K562 (cell line): ENCODE results near the gene SEMA5A. TPM values are rescaled to one million over a fixed set of nuclear protein-coding genes. Genes with fewer than 3 reads are reported as not detected.

Experiments used
- ATAC-seq: fragments of 200-7000 bp; cut with Tn5 transposase; 3 replicates; pipeline ENCODE4 v1.9.1; 2020; ENCODE audit warnings: moderate library complexity
- BruUV-seq: library from RNA; stranded (reverse); fragments of 400-500 nt; replicated peaks from 2 replicates; lab custom pipeline; 2021; lab: Mats Ljungman, UMichigan
- CTCF ChIA-PET: fragments of 300-600 bp; formaldehyde crosslinking; extraction: SDS; loops from one replicate; lab custom pipeline; 2021; ENCODE audit warnings: low intra/inter-chr PET ratio; lab: Yijun Ruan, JAX
- POLR2A ChIA-PET: fragments of 300-600, 350-650 bp; sonication (Branson Sonifier 250); formaldehyde crosslinking; extraction: SDS; loops from one replicate; lab custom pipeline; 2021; ENCODE audit warnings: antibody characterized with exemption, inconsistent platforms; lab: Yijun Ruan, JAX
- DNase-seq, 4 experiments: peaks; one replicate each; pipeline versions ENCODE4 v3.0.0 to v3.0.0-alpha.2; 2011 to 2018; ENCODE audit warnings: low spot score in 3 of 4, mixed read lengths in 3 of 4; ENCODE audit errors: extremely low read depth in 1 of 4
- FAIRE-seq: peaks from 2 replicates; lab custom pipeline; 2011; peaks lifted over from hg19 to GRCh38; lab: Jason Lieb, UNC
- H2AFZ ChIP-seq: 2 replicates; pipeline ENCODE4 v1.6.0; 2011; ENCODE audit warnings: low read depth, low read length, control low read depth, inconsistent platforms
- H3K27ac ChIP-seq: fragments of 200-600 bp; 3 replicates; pipeline ENCODE4 v1.8.0; 2011; ENCODE audit warnings: low read depth, mild to moderate bottlenecking, control low read depth, inconsistent platforms, low read length, moderate library complexity, mixed read lengths; ENCODE audit errors: extremely low read depth
- H3K27me3 ChIP-seq, 2 experiments: fragments of 300-600 bp in 1 of 2; 2 replicates in 1 of 2; 3 replicates in 1 of 2; pipeline versions ENCODE4 v1.6.0 to v1.8.0; 2011; ENCODE audit warnings: inconsistent platforms in 2 of 2, low read length in 2 of 2, mild to moderate bottlenecking in 1 of 2, mixed read lengths in 1 of 2, moderate library complexity in 1 of 2; ENCODE audit not compliant: control insufficient read depth in 2 of 2, insufficient read depth in 2 of 2
- H3K36me3 ChIP-seq: fragments of 300-600 bp; 3 replicates; pipeline ENCODE4 v1.8.0; 2011; ENCODE audit warnings: mild to moderate bottlenecking, low read length, inconsistent platforms; ENCODE audit not compliant: control insufficient read depth, insufficient read depth
- H3K4me1 ChIP-seq, 2 experiments: fragments of 200-600 bp in 1 of 2; replicated peaks in 1 of 2; 2 replicates in 1 of 2; 3 replicates in 1 of 2; pipeline versions ENCODE4 v1.5.1 to v1.8.0; 2011; ENCODE audit warnings: inconsistent platforms in 2 of 2, low read length in 2 of 2, mild to moderate bottlenecking in 1 of 2, mixed read lengths in 1 of 2, moderate library complexity in 1 of 2; ENCODE audit not compliant: control insufficient read depth in 2 of 2, insufficient read depth in 2 of 2
- H3K4me2 ChIP-seq: 2 replicates; pipeline ENCODE4 v1.6.1; 2011; ENCODE audit warnings: low read length, control low read depth, inconsistent platforms, mixed read lengths; ENCODE audit not compliant: insufficient read depth
- H3K4me3 ChIP-seq: fragments of 200-600 bp; sonication (generic), shearing (Covaris generic); 2 replicates; pipeline ENCODE4 v1.5.1; 2016; ENCODE audit warnings: control low read depth, inconsistent platforms
- H3K79me2 ChIP-seq: fragments of 200-600 bp; 3 replicates; pipeline ENCODE4 v1.8.0; 2011; ENCODE audit warnings: low read length, inconsistent platforms; ENCODE audit not compliant: control insufficient read depth, insufficient read depth
- H3K9ac ChIP-seq, 2 experiments: 2 replicates each; pipeline versions ENCODE4 v1.6.0 to v1.6.1; 2011; ENCODE audit warnings: low read depth in 2 of 2, low read length in 2 of 2, control low read depth in 1 of 2, inconsistent platforms in 1 of 2, mild to moderate bottlenecking in 1 of 2, mixed read lengths in 1 of 2; ENCODE audit not compliant: insufficient read depth in 1 of 2
- H3K9me1 ChIP-seq: one replicate; pipeline ENCODE4 v1.6.0; 2011; ENCODE audit warnings: inconsistent platforms, mild to moderate bottlenecking, low read length, moderate library complexity; ENCODE audit not compliant: control insufficient read depth, insufficient read depth
- H3K9me3 ChIP-seq: replicated peaks from 2 replicates; pipeline ENCODE4 v1.5.1; 2011; ENCODE audit warnings: low read depth, low read length, inconsistent platforms; ENCODE audit not compliant: control insufficient read depth, insufficient read depth
- H4K20me1 ChIP-seq: replicated peaks from 2 replicates; pipeline ENCODE4 v1.6.1; 2011; ENCODE audit warnings: low read length, inconsistent platforms, mixed read lengths; ENCODE audit not compliant: control insufficient read depth, insufficient read depth
- MTA1 ChIP-seq: fragments of 450-650 bp; IDR thresholded peaks from 2 replicates; pipeline ENCODE4 v1.6.1; 2017; ENCODE audit warnings: borderline replicate concordance
- NR2C1 ChIP-seq, 2 experiments: fragments of 450-650 bp; IDR thresholded peaks; 2 replicates each; pipeline ENCODE4 v1.6.1; 2017; ENCODE audit warnings: mild to moderate bottlenecking in 2 of 2, antibody characterized with exemption in 1 of 2, inconsistent platforms in 1 of 2, missing compliant biosample characterization in 1 of 2, missing genetic modification characterization in 1 of 2
- ZNF695 ChIP-seq: fragments of 450-650 bp; formaldehyde crosslinking; IDR thresholded peaks from 2 replicates; pipeline ENCODE4 v1.4.0; 2020; ENCODE audit warnings: mild to moderate bottlenecking, moderate library complexity
- WGBS: fragments of 100-300 bp; shearing (Covaris generic); methylation state at CpG from one replicate; pipeline ENCODE4 v1.1.6; 2016; ENCODE audit warnings: low coverage, mixed read lengths; ENCODE audit not compliant: insufficient coverage; ENCODE audit errors: missing lambda C conversion rate; 5-methylcytosine and 5-hydroxymethylcytosine counted together
- in situ Hi-C: fragments of 300-500 bp; cut with MboI; formaldehyde crosslinking; loops from 4 replicates; pipeline ENCODE4 v1.15.0; 2018; ENCODE audit warnings: inconsistent platforms, mixed read lengths
- intact Hi-C: fragments of 100-400 bp; cut with micrococcal nuclease; formaldehyde crosslinking; loops from 2 replicates; pipeline ENCODE4 v1.14.2; 2022
- polyA plus RNA-seq, 8 experiments: library from polyadenylated mRNA; depleted of rRNA in 4 of 8; stranded (reverse) in 5 of 8; unstranded in 3 of 8; fragments of >200 nt; fragmentation: Nextera tagmentation in 2 of 8; fragmentation: Illumina TruSeq in 1 of 8; extraction: Ambion mirVana in 2 of 8; extraction: Trizol in 1 of 8; gene quantifications; 2 replicates each; pipeline versions ENCODE4 v1.2.1 to v1.2.3, GENCODE V29; 2011 to 2014; ENCODE audit warnings: inconsistent platforms in 1 of 8, missing spikeins in 1 of 8
- total RNA-seq, 7 experiments: library from RNA; depleted of rRNA in 6 of 7; stranded (reverse); fragments of >200 nt in 6 of 7; fragmentation: Illumina TruSeq in 2 of 7; extraction: Trizol in 2 of 7; gene quantifications; 2 replicates each; pipeline versions ENCODE4 v1.2.1 to v1.2.3, GENCODE V29; 2011 to 2021; ENCODE audit warnings: low replicate concordance in 1 of 7
- TF ChIP-seq, protein P1 (sequence below): sonication (generic); formaldehyde crosslinking; IDR thresholded peaks from 2 replicates; pipeline ENCODE4 v1.8.0; 2022; ENCODE audit warnings: mild to moderate bottlenecking, missing genetic modification reagents

SEMA5A gene
- total and polyA plus RNA-seq, 9 of the 15 experiments (the other 6 are each of a cell fraction or from before 2014, with no cell fraction given) = 0.02 TPM; not detected in 8

DNA sequence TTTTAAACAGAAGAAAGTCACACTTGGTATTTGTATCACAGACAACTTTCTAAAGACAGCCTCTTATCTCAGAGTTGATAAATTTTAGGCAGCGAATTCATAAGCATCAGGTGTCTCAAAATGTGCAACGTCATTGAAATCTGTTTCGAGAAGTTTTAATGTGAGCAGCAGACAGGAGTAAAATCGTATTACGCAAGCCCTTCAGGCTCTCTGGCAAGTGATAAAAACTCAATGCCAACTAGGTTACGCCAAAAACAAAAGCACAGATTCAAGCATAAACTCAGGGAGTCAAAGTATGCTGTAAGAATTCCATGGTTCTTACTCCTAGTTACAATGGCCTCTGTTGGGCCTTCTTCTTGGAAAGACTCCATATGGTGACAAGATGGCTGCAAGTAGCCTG, 244.7 kb downstream of the SEMA5A start:
- Histone ChIP-seq H3K9me1 (no peaks in the 10 kb centered on the region), H3K9me3 (peaks cover 2% of the 10 kb centered on the region; the same call in 1 of the 2 replicates), H3K4me3 (no peak overlapping the region), H3K36me3 (no peaks in the 10 kb centered on the region), H3K4me2 (no peak overlapping the region), H2AFZ (no peak overlapping the region), H3K27ac (no peak overlapping the region), H4K20me1 (no peaks in the 10 kb centered on the region), H3K27me3 (no peaks in the 10 kb centered on the region), H3K4me1 (no peaks in the 10 kb centered on the region), H3K79me2 (no peaks in the 10 kb centered on the region), H3K9ac (no peak overlapping the region)
- CTCF ChIA-PET = no interaction called here
- TF ChIP-seq NR2C1 (IDR thresholded peaks at IDR 0.05) (no peak), NR2C1 (tag; IDR thresholded peaks at IDR 0.05) (no peak)
- intact Hi-C loops (no loop called here), in situ Hi-C loops (no loop called here)
- DNase-seq = no peak
- no peak for ATAC-seq
- 3% methylated on average over 6 of the region's 6 CpGs for WGBS
- BruUV-seq = no TSS peak
- POLR2A ChIA-PET = no interaction called here
- no peak for FAIRE-seq

DNA sequence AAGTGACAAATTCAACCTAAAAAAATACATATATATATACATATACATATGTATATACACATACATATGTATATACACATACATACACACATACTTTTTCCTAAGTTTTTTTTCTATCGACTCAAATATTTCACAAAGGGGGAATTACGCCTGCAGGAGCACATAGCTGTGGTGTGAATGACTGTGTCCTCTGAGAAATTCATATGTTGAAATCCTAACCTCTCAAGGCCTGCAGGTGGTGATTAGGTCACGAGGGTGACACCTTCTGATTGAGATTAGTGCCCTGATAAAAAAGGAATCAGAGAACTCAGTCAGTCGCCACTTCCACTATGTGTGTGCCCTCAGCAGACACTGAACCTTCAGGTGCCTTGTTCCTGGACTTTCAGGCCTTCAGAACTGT, 248.7 kb downstream of the SEMA5A start:
- FAIRE-seq (no peak), ATAC-seq (no peak), DNase-seq (no peak)
- no peak overlapping the region for H3K4me3 ChIP-seq
- no peaks in the 10 kb centered on the region for H3K27me3 ChIP-seq
- H3K9me3 ChIP-seq = peaks cover 2% of the 10 kb centered on the region; the same call in 1 of the 2 replicates
- in situ Hi-C loops = no loop called here
- no peaks in the 10 kb centered on the region for H3K79me2 ChIP-seq
- H3K9me1 ChIP-seq = no peaks in the 10 kb centered on the region
- no peaks in the 10 kb centered on the region for H3K4me1 ChIP-seq
- H3K9ac ChIP-seq = no peak overlapping the region
- CTCF ChIA-PET = no interaction called here
- H4K20me1 ChIP-seq = no peaks in the 10 kb centered on the region
- WGBS = 0% methylated on average over 4 of the region's 4 CpGs
- intact Hi-C loops = no loop called here
- no peak overlapping the region for H3K4me2 ChIP-seq
- no peaks in the 10 kb centered on the region for H3K36me3 ChIP-seq
- H2AFZ ChIP-seq = no peak overlapping the region
- POLR2A ChIA-PET = no interaction called here
- no peak overlapping the region for H3K27ac ChIP-seq
- no TSS peak for BruUV-seq
- TF ChIP-seq ZNF695 (CRISPR knock-in tag) = no peak
- TF ChIP-seq, protein P1, sequence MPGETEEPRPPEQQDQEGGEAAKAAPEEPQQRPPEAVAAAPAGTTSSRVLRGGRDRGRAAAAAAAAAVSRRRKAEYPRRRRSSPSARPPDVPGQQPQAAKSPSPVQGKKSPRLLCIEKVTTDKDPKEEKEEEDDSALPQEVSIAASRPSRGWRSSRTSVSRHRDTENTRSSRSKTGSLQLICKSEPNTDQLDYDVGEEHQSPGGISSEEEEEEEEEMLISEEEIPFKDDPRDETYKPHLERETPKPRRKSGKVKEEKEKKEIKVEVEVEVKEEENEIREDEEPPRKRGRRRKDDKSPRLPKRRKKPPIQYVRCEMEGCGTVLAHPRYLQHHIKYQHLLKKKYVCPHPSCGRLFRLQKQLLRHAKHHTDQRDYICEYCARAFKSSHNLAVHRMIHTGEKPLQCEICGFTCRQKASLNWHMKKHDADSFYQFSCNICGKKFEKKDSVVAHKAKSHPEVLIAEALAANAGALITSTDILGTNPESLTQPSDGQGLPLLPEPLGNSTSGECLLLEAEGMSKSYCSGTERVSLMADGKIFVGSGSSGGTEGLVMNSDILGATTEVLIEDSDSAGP (CRISPR knock-in tag) = no peak
- no peak for TF ChIP-seq MTA1
